HL-60 (cell line): ENCODE data around the gene USF1.

Experiments
- DNase-seq, 2 experiments: peaks; one replicate each; pipeline ENCODE4 v3.0.0-alpha.2; 2010 to 2020; ENCODE audit warnings: low read depth in 1 of 2, low spot score in 1 of 2
- H3K27ac ChIP-seq: fragments of 250-450 bp; sonication (Bioruptor Pico); replicated peaks from 2 replicates; pipeline ENCODE4 v1.5.1; 2020; ENCODE audit warnings: mild to moderate bottlenecking, moderate library complexity
- H3K27me3 ChIP-seq: fragments of 250-450 bp; sonication (Bioruptor Pico); 2 replicates; pipeline ENCODE4 v1.5.1; 2021; ENCODE audit warnings: mild to moderate bottlenecking, moderate library complexity; ENCODE audit not compliant: insufficient read depth, poor library complexity, severe bottlenecking
- H3K4me3 ChIP-seq: replicated peaks from 2 replicates; pipeline ENCODE4 v1.5.1; 2011; ENCODE audit warnings: mild to moderate bottlenecking, control low read depth, low read length; ENCODE audit not compliant: insufficient read depth
- CTCF ChIP-seq: IDR thresholded peaks from one replicate; pipeline ENCODE4 v1.5.1; 2011; ENCODE audit warnings: low read length, control low read depth, inconsistent platforms; ENCODE audit not compliant: insufficient read depth
- GABPA ChIP-seq: IDR thresholded peaks from 2 replicates; pipeline ENCODE4 v1.6.1; 2012; ENCODE audit warnings: low read depth
- POLR2AphosphoS5 ChIP-seq: IDR thresholded peaks from 2 replicates; pipeline ENCODE4 v1.6.1; 2012; ENCODE audit warnings: low read depth
- SPI1 ChIP-seq: IDR thresholded peaks from 2 replicates; pipeline ENCODE4 v1.6.1; 2012; ENCODE audit warnings: low read depth, mild to moderate bottlenecking, borderline replicate concordance
- TF ChIP-seq, protein P1 (sequence below): IDR thresholded peaks from 2 replicates; pipeline ENCODE4 v1.6.1; 2012; ENCODE audit warnings: low read depth; ENCODE audit not compliant: insufficient replicate concordance

Gene USF1

DNA sequence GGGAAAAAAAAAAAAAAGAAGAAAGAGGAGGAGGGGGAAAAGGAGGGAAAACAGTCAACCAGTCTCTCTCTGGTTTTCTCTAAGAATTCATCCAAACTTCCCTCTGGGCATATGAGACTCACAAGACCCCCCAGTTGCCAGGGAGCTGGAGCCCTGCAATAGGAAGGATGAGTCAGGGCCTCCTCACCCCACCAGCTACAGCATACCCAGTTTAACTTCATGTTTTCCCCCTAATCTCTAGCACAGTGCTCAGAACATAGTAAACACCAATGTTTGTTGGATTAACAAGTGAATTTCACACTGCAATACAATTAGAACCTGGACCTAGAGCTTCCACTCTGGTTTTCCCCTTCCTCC, 32.7 kb downstream of the USF1 start:
- DNase-seq = no peak
- TF ChIP-seq CTCF (no peak), SPI1 (no peak; the same call in 1 of the 2 replicates), POLR2AphosphoS5 (no peak), GABPA (no peak)
- TF ChIP-seq, protein P1, sequence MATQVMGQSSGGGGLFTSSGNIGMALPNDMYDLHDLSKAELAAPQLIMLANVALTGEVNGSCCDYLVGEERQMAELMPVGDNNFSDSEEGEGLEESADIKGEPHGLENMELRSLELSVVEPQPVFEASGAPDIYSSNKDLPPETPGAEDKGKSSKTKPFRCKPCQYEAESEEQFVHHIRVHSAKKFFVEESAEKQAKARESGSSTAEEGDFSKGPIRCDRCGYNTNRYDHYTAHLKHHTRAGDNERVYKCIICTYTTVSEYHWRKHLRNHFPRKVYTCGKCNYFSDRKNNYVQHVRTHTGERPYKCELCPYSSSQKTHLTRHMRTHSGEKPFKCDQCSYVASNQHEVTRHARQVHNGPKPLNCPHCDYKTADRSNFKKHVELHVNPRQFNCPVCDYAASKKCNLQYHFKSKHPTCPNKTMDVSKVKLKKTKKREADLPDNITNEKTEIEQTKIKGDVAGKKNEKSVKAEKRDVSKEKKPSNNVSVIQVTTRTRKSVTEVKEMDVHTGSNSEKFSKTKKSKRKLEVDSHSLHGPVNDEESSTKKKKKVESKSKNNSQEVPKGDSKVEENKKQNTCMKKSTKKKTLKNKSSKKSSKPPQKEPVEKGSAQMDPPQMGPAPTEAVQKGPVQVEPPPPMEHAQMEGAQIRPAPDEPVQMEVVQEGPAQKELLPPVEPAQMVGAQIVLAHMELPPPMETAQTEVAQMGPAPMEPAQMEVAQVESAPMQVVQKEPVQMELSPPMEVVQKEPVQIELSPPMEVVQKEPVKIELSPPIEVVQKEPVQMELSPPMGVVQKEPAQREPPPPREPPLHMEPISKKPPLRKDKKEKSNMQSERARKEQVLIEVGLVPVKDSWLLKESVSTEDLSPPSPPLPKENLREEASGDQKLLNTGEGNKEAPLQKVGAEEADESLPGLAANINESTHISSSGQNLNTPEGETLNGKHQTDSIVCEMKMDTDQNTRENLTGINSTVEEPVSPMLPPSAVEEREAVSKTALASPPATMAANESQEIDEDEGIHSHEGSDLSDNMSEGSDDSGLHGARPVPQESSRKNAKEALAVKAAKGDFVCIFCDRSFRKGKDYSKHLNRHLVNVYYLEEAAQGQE = no peak
- Histone ChIP-seq H3K27ac (peak overlapping the region; percentile 79), H3K27me3 (no peaks in the 10 kb centered on the region), H3K4me3 (peak overlapping the region; percentile 23)

DNA sequence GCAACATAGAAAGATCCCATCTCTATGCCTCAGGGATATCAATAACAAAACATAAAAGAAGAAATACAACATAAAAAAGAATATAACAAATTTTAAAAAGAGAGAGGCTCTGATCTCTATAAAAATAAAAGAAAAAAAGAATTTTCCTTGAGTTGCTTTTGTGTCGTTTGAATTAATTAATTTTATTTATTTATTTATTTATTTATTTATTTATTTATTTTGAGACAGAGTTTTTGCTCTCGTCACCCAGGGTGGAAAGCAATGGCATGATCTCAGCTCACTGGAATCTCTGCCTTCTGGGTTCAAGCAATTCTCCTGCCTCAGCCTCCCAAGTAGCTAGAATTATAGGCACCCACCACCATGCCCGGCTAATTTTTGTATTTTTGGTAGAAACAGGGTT, 33.4 kb downstream of the USF1 start:
- peak overlapping the region; percentile 79 for H3K27ac ChIP-seq
- TF ChIP-seq, protein P1 = no peak
- TF ChIP-seq GABPA (no peak), SPI1 (no peak), CTCF (no peak)
- H3K27me3 ChIP-seq = no peaks in the 10 kb centered on the region
- no peak overlapping the region for H3K4me3 ChIP-seq
- no peak for DNase-seq

DNA sequence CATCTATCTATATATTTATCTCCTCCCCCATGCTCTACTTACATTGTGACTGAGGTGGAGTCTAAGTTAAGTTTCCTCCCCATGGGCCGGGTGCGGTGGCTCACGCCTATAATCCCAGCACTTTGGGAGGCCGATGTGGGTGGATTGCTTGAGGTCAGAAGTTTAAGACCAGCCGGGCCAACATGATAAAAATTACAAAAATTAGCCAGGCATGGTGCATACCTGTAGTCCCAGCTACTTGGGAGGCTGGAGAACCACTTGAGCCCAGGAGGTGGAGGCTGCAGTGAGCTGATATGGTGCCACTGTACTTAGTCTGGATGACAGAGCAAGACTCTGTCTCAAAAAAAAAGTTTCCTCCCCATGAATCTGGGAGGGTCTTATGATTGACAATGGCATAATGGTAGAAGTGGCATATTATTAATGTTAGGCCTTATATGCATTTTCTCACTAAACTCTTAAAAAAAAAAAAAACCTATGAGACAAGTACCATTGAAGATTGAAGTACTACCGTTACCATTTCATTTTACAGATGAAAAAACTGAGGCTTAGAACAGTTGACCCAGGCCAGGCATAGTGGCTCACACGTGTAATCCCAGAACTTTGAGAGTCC, 36.1 kb downstream of the USF1 start:
- no peak overlapping the region for H3K27ac ChIP-seq
- H3K4me3 ChIP-seq = no peak overlapping the region
- TF ChIP-seq, protein P1 = no peak
- TF ChIP-seq POLR2AphosphoS5 (no peak), GABPA (no peak), SPI1 (no peak), CTCF (no peak)
- no peak for DNase-seq
- H3K27me3 ChIP-seq = no peaks in the 10 kb centered on the region
